Ovary (tissue), 3 donors: ENCODE data around the gene ATP6V0A4.

ENCODE experiments used
- CTCF ChIP-seq, 3 donors: fragments of 450-650 bp in 2 of 3; fragments of 200-600 bp in 1 of 3; IDR thresholded peaks; one replicate each; pipeline versions ENCODE4 v1.5.1 to v1.8.0; 2016 to 2022; ENCODE audit warnings: antibody characterized with exemption in 3 of 3, mild to moderate bottlenecking in 1 of 3
- EP300 ChIP-seq: sonication (generic); formaldehyde crosslinking; IDR thresholded peaks from one replicate; pipeline ENCODE4 v1.6.1; 2017; ENCODE audit warnings: antibody characterized with exemption
- POLR2A ChIP-seq: fragments of 450-650 bp; IDR thresholded peaks from one replicate; pipeline ENCODE4 v1.6.1; 2017; ENCODE audit warnings: antibody characterized with exemption, mild to moderate bottlenecking, moderate library complexity
- donor health status: DM: no; HTN: no; CAD: no.

GRCh38 chr7:138668946-138669345 lies 129.1 kb downstream of the ATP6V0A4 start:
- TF ChIP-seq CTCF (IDR thresholded peaks at IDR 0.05) (no peak), POLR2A (no peak), EP300 (no peak)
